Activated CD8-positive, alpha-beta memory T cell treated with anti-CD3 and anti-CD28 coated beads, Interleukin-2, amount 50 U/mL, for 4 hours (primary cell): ENCODE data around the gene LRMDA.

Experiments
- DNase-seq: peaks from one replicate; pipeline ENCODE4 v3.0.0-alpha.2; 2020

Gene LRMDA

GRCh38 chr10:76436401-76436811 lies 1005.0 kb downstream of the LRMDA start:
- no peak for DNase-seq

GRCh38 chr10:76436981-76437380 lies 1005.6 kb downstream of the LRMDA start:
- DNase-seq = no peak

GRCh38 chr10:76440426-76440825 lies 1009.0 kb downstream of the LRMDA start:
- DNase-seq = no peak

GRCh38 chr10:76442113-76442512 lies 1010.7 kb downstream of the LRMDA start:
- no peak for DNase-seq

- DNase-seq = no peak
Measured at GRCh38 chr10:76444034-76444800, 1012.8 kb downstream of the LRMDA start.

GRCh38 chr10:76447578-76447977 lies 1016.2 kb downstream of the LRMDA start:
- no peak for DNase-seq

GRCh38 chr10:76451911-76452310 lies 1020.5 kb downstream of the LRMDA start:
- no peak for DNase-seq

GRCh38 chr10:76453332-76453731 lies 1021.9 kb downstream of the LRMDA start:
- DNase-seq = no peak

GRCh38 chr10:76453997-76454396 lies 1022.6 kb downstream of the LRMDA start:
- DNase-seq = no peak

- DNase-seq = no peak
Measured at GRCh38 chr10:76454506-76455140, 1023.2 kb downstream of the LRMDA start.

- DNase-seq = no peak
Measured at GRCh38 chr10:76456197-76456596, 1024.8 kb downstream of the LRMDA start.

- no peak for DNase-seq
Measured at GRCh38 chr10:76459016-76459730, 1027.7 kb downstream of the LRMDA start.

GRCh38 chr10:76461024-76461423 lies 1029.6 kb downstream of the LRMDA start:
- DNase-seq = no peak

GRCh38 chr10:76463111-76463510 lies 1031.7 kb downstream of the LRMDA start:
- no peak for DNase-seq

- no peak for DNase-seq
Measured at GRCh38 chr10:76466836-76467503, 1035.5 kb downstream of the LRMDA start.

- no peak for DNase-seq
Measured at GRCh38 chr10:76469675-76470074, 1038.3 kb downstream of the LRMDA start.

- DNase-seq = no peak
Measured at GRCh38 chr10:76479103-76479790, 1047.8 kb downstream of the LRMDA start.

- DNase-seq = no peak
Measured at GRCh38 chr10:76481178-76481577, 1049.8 kb downstream of the LRMDA start.

- no peak for DNase-seq
Measured at GRCh38 chr10:76487582-76487981, 1056.2 kb downstream of the LRMDA start.

- no peak for DNase-seq
Measured at GRCh38 chr10:76488602-76489001, 1057.2 kb downstream of the LRMDA start.

GRCh38 chr10:76491216-76491615 lies 1059.8 kb downstream of the LRMDA start:
- no peak for DNase-seq

- no peak for DNase-seq
Measured at GRCh38 chr10:76492026-76492425, 1060.6 kb downstream of the LRMDA start.
